ENCODE results near the gene ERLEC1. TPM values are rescaled to one million over a fixed set of nuclear protein-coding genes. Genes with fewer than 3 reads are reported as not detected.
"Not testable (repeated sequence)": the region's sequence is repeated elsewhere in the genome, so short reads cannot be mapped to it uniquely, and the experiment has no call there.

Gene ERLEC1
- total and polyA plus RNA-seq, 2 of the 4 experiments (the other 2 are of a cell fraction), result 40.3 to 53.4 TPM

- BruUV-seq (replicated peaks); H2AK5ac ChIP-seq (ENCODE audit: low read depth, low read length); H4K20me1 ChIP-seq (ENCODE audit: insufficient read depth, low read length); H3K9ac ChIP-seq (ENCODE audit: low read depth, low read length); H2AK9ac ChIP-seq (replicated peaks; ENCODE audit: low read depth, low read length, poor library complexity); H2AFZ ChIP-seq (replicated peaks; ENCODE audit: low read length, poor library complexity); H4K91ac ChIP-seq (ENCODE audit: insufficient read depth, low read depth, low read length); POLR2A ChIA-PET (ENCODE audit: unreplicated experiment); H4K5ac ChIP-seq (ENCODE audit: low read depth, low read length); H3K9me3 ChIP-seq (ENCODE audit: control insufficient read depth, insufficient read depth, low read length); H3K4me1 ChIP-seq (ENCODE audit: control insufficient read depth, insufficient read depth, low read length); CTCF ChIA-PET; H3K4ac ChIP-seq (ENCODE audit: low read depth, low read length); H2BK15ac ChIP-seq (ENCODE audit: low read depth, low read length); H2BK5ac ChIP-seq (ENCODE audit: low read depth, low read length, poor library complexity, severe bottlenecking); intact Hi-C loops (cut with micrococcal nuclease); H3K36me3 ChIP-seq (ENCODE audit: control insufficient read depth, insufficient read depth, low read length); H3K4me3 ChIP-seq (ENCODE audit: insufficient read depth, low read depth, low read length); H3K27ac ChIP-seq (ENCODE audit: insufficient read depth, low read length); in situ Hi-C loops (cut with MboI; ENCODE audit: low sequenced_read_pairs); H3K56ac ChIP-seq (ENCODE audit: extremely low read depth, insufficient read depth, low read length); H2BK20ac ChIP-seq (ENCODE audit: low read depth, low read length); H3K27me3 ChIP-seq (ENCODE audit: control insufficient read depth, insufficient read depth, low read length); H3K4me2 ChIP-seq (ENCODE audit: low read depth, low read length); dilution Hi-C loops (cut with HindIII; ENCODE audit: low sequenced_read_pairs, unreplicated experiment); H3K14ac ChIP-seq (replicated peaks; ENCODE audit: low read depth, low read length); H3K23ac ChIP-seq (ENCODE audit: low read depth, low read length); H3K18ac ChIP-seq (ENCODE audit: low read depth, low read length); H2BK120ac ChIP-seq (ENCODE audit: low read depth, low read length); H4K8ac ChIP-seq (ENCODE audit: low read depth in 2 of 2, low read length in 2 of 2): not testable (repeated sequence)
- TF ChIP-seq CEBPB (IDR thresholded peaks at IDR 0.05; ENCODE audit: low read depth, low read length), result peak; percentile 67
- Histone ChIP-seq H3K79me1 (ENCODE audit: low read depth in 1 of 2, low read length in 2 of 2) (peaks cover 8 to 11% of the 10 kb centered on the region in 2 experiments), H3K9me1 (ENCODE audit: insufficient read depth, low read length) (peaks cover 12% of the 10 kb centered on the region; the same call in 1 of the 2 replicates)
- peak; percentile 2 for DNase-seq
- 90% methylated on average over 3 of the region's 9 CpGs; no CpG with 5 or more reads in 1 of the 2 experiments for WGBS, 2 experiments (ENCODE audit: extremely low coverage in 2 of 2, insufficient read length in 1 of 2)
- ATAC-seq (ENCODE audit: low read depth), result 0 out of 2 replicates have a peak, but pooled peaks have one; percentile 35
These were observed 64.4 kb downstream of the ERLEC1 start for GRCh38 chr2:53851052-53851757.
